ENCODE measurements around the gene KLHDC2.
"Not testable (repeated sequence)": the region's sequence is repeated elsewhere in the genome, so short reads cannot be mapped to it uniquely, and the experiment has no call there.

KLHDC2 gene

GRCh38 chr14:49783394-49784014 is 15.6 kb downstream of the KLHDC2 start:
- Histone ChIP-seq H3K36me3 (ENCODE audit: insufficient read depth, low read length) (peaks cover 88% of the 10 kb centered on the region), H3K9me3 (replicated peaks; ENCODE audit: low read length) (no peaks in the 10 kb centered on the region), H3K9ac (ENCODE audit: low read depth, low read length) (no peak overlapping the region), H3K27me3 (ENCODE audit: control insufficient read depth, insufficient read depth, low read length) (no peaks in the 10 kb centered on the region), H3K4me1 (ENCODE audit: control insufficient read depth, insufficient read depth, low read length) (no peaks in the 10 kb centered on the region), H3K4me3 (ENCODE audit: low read length) (no peak overlapping the region), H3K4me2 (ENCODE audit: low read length) (no peak overlapping the region)

DNA sequence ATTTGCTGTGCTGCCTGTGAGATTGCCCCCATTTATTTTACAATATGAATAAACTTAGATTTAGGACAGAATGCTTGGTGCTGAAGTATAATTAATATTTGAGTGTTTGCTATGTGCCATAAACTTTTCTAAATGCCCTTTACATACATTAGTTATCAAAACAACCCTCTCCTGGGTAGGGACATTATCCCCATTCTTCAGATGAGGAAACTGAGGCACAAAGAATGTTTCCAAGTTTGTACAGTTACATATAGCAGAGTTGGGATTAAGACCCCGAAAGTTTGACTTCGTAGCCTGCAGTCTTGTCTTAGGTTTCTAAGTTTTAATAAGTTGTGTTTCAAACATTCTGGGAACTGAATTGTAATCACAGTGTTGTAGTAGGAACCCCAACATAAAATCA is 18.4 kb downstream of the KLHDC2 start:
- H3K4me1 ChIP-seq (ENCODE audit: control insufficient read depth, insufficient read depth, low read length): no peaks in the 10 kb centered on the region
- H3K4me3 ChIP-seq (ENCODE audit: low read length): no peak overlapping the region
- H3K36me3 ChIP-seq (ENCODE audit: insufficient read depth, low read length): peaks cover 84% of the 10 kb centered on the region
- H3K4me2 ChIP-seq (ENCODE audit: low read length): no peak overlapping the region
- no peak overlapping the region for H3K9ac ChIP-seq (ENCODE audit: low read depth, low read length)
- H3K9me3 ChIP-seq (replicated peaks; ENCODE audit: low read length): no peaks in the 10 kb centered on the region
- H3K27me3 ChIP-seq (ENCODE audit: control insufficient read depth, insufficient read depth, low read length): no peaks in the 10 kb centered on the region

DNA sequence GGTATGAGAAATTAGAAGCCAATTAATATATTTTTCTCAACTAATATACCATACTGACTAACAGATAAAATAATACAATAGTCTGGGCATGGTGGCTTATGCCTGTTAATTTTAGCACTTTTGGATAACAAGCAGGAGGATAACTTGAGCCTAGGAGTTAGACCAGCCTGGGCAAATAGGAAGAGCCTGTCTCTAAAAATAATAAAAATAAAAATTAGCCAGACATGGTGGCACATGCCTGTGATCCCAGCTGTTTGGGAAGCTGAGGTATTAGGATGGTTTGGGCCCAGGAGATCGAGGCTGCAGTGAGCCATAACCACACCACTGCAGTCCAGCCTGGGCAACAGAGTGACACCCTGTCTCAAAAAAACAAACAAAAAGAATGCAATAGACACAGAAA is 24.7 kb downstream of the KLHDC2 start:
- H3K36me3 ChIP-seq (ENCODE audit: insufficient read depth, low read length): peaks cover 69% of the 10 kb centered on the region
- no peak overlapping the region for H3K4me3 ChIP-seq (ENCODE audit: low read length)
- H3K27me3 ChIP-seq (ENCODE audit: control insufficient read depth, insufficient read depth, low read length): no peaks in the 10 kb centered on the region
- H3K9me3 ChIP-seq (replicated peaks; ENCODE audit: low read length): no peaks in the 10 kb centered on the region
- no peaks in the 10 kb centered on the region for H3K4me1 ChIP-seq (ENCODE audit: control insufficient read depth, insufficient read depth, low read length)
- H3K4me2 ChIP-seq (ENCODE audit: low read length): no peak overlapping the region
- no peak overlapping the region for H3K9ac ChIP-seq (ENCODE audit: low read depth, low read length)

GRCh38 chr14:49796025-49796424 is 28.1 kb downstream of the KLHDC2 start:
- Histone ChIP-seq H3K36me3 (ENCODE audit: insufficient read depth, low read length) (peaks cover 74% of the 10 kb centered on the region), H3K4me3 (ENCODE audit: low read length) (no peak overlapping the region), H3K9ac (ENCODE audit: low read depth, low read length) (no peak overlapping the region), H3K27me3 (ENCODE audit: control insufficient read depth, insufficient read depth, low read length) (no peaks in the 10 kb centered on the region), H3K9me3 (replicated peaks; ENCODE audit: low read length) (no peaks in the 10 kb centered on the region), H3K4me1 (ENCODE audit: control insufficient read depth, insufficient read depth, low read length) (no peaks in the 10 kb centered on the region), H3K4me2 (ENCODE audit: low read length) (no peak overlapping the region)

GRCh38 chr14:49808780-49809179 is 40.8 kb downstream of the KLHDC2 start:
- Histone ChIP-seq H3K4me3 (ENCODE audit: low read length) (no peak overlapping the region), H3K9ac (ENCODE audit: low read depth, low read length) (no peak overlapping the region), H3K27me3 (ENCODE audit: control insufficient read depth, insufficient read depth, low read length) (no peaks in the 10 kb centered on the region), H3K9me3 (replicated peaks; ENCODE audit: low read length) (no peaks in the 10 kb centered on the region), H3K36me3 (ENCODE audit: insufficient read depth, low read length) (peaks cover 72% of the 10 kb centered on the region), H3K4me1 (ENCODE audit: control insufficient read depth, insufficient read depth, low read length) (no peaks in the 10 kb centered on the region), H3K4me2 (ENCODE audit: low read length) (no peak overlapping the region)

- H3K36me3 ChIP-seq (ENCODE audit: insufficient read depth, low read length): peaks cover 78% of the 10 kb centered on the region
- not testable (repeated sequence) for H3K4me1 ChIP-seq (ENCODE audit: control insufficient read depth, insufficient read depth, low read length); H3K9me3 ChIP-seq (replicated peaks; ENCODE audit: low read length); H3K4me3 ChIP-seq (ENCODE audit: low read length); H3K4me2 ChIP-seq (ENCODE audit: low read length); H3K27me3 ChIP-seq (ENCODE audit: control insufficient read depth, insufficient read depth, low read length); H3K9ac ChIP-seq (ENCODE audit: low read depth, low read length)
Observed at GRCh38 chr14:49816118-49816517, 48.2 kb downstream of the KLHDC2 start.

DNA sequence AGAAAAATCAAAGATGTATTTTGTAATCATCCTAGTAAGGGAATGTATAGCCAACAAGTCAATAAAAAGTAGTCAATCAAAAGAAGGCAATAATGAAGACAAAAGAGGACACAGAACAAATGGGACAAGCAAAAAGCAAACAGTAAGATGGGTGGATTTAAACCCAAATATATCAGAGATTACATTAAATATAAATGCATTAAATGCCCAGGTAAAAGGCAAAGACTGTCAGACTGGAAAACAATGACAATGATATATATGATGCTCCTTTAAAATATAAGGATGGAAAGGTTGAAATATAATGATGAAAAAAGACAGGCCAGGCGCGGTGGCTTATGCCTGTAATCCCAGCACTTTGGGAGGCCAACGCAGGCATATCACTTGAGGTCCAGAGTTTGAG is 48.9 kb downstream of the KLHDC2 start:
- H3K9ac ChIP-seq (ENCODE audit: low read depth, low read length): no peak overlapping the region
- H3K4me3 ChIP-seq (ENCODE audit: low read length): no peak overlapping the region
- no peaks in the 10 kb centered on the region for H3K4me1 ChIP-seq (ENCODE audit: control insufficient read depth, insufficient read depth, low read length)
- H3K9me3 ChIP-seq (replicated peaks; ENCODE audit: low read length): no peaks in the 10 kb centered on the region
- H3K27me3 ChIP-seq (ENCODE audit: control insufficient read depth, insufficient read depth, low read length): no peaks in the 10 kb centered on the region
- no peak overlapping the region for H3K4me2 ChIP-seq (ENCODE audit: low read length)
- H3K36me3 ChIP-seq (ENCODE audit: insufficient read depth, low read length): peaks cover 71% of the 10 kb centered on the region

DNA sequence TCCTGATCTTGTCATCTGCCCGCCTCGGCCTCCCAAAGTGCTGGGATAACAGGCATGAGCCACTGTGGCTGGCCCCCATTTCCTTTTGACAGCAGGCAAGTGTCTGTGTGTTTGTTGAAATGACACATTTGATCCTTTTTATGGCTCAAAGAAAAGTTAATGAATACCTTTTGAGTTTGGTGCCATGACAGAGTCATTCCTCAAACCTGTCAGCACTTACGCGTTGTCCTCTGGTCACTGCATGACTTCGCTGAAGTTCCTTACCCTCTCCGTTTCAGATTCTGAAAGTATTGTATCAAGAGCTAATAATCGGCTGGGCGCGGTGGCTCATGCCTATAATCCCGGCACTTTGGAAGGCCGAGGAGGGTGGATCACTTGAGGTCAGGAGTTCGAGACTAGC is 52.2 kb downstream of the KLHDC2 start:
- Histone ChIP-seq H3K4me3 (ENCODE audit: low read length) (no peak overlapping the region), H3K9me3 (replicated peaks; ENCODE audit: low read length) (no peaks in the 10 kb centered on the region), H3K27me3 (ENCODE audit: control insufficient read depth, insufficient read depth, low read length) (no peaks in the 10 kb centered on the region), H3K4me1 (ENCODE audit: control insufficient read depth, insufficient read depth, low read length) (no peaks in the 10 kb centered on the region), H3K9ac (ENCODE audit: low read depth, low read length) (no peak overlapping the region), H3K4me2 (ENCODE audit: low read length) (no peak overlapping the region), H3K36me3 (ENCODE audit: insufficient read depth, low read length) (peaks cover 60% of the 10 kb centered on the region)

DNA sequence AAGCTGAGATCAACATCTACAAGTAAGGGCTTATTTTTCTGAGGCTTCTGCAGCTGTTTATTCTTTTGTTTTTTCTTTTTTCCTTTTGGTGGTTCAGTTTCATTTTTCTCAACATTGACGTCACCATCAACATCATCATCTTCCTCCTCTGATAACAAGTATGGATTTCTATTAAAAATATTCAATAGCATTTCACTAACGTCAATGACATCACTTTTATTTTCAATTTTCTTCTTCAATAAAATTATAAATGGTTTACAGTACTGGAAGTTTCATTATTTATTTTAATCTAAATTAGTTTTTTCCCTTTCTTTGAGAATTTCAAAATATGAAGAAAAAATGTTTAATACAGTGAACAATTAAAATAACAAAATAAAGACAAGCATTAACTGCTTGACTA is 60.7 kb downstream of the KLHDC2 start:
- Histone ChIP-seq H3K4me2 (ENCODE audit: low read length) (no peak overlapping the region), H3K36me3 (ENCODE audit: insufficient read depth, low read length) (peaks cover 86% of the 10 kb centered on the region), H3K9ac (ENCODE audit: low read depth, low read length) (no peak overlapping the region), H3K4me1 (ENCODE audit: control insufficient read depth, insufficient read depth, low read length) (no peaks in the 10 kb centered on the region), H3K4me3 (ENCODE audit: low read length) (no peak overlapping the region), H3K9me3 (replicated peaks; ENCODE audit: low read length) (no peaks in the 10 kb centered on the region), H3K27me3 (ENCODE audit: control insufficient read depth, insufficient read depth, low read length) (no peaks in the 10 kb centered on the region)

All from skeletal muscle satellite cell (primary cell).